Measurements from ENCODE around the gene HTD2.
"Not testable (repeated sequence)": the region's sequence is repeated elsewhere in the genome, so short reads cannot be mapped to it uniquely, and the experiment has no call there.

HTD2 gene

DNA sequence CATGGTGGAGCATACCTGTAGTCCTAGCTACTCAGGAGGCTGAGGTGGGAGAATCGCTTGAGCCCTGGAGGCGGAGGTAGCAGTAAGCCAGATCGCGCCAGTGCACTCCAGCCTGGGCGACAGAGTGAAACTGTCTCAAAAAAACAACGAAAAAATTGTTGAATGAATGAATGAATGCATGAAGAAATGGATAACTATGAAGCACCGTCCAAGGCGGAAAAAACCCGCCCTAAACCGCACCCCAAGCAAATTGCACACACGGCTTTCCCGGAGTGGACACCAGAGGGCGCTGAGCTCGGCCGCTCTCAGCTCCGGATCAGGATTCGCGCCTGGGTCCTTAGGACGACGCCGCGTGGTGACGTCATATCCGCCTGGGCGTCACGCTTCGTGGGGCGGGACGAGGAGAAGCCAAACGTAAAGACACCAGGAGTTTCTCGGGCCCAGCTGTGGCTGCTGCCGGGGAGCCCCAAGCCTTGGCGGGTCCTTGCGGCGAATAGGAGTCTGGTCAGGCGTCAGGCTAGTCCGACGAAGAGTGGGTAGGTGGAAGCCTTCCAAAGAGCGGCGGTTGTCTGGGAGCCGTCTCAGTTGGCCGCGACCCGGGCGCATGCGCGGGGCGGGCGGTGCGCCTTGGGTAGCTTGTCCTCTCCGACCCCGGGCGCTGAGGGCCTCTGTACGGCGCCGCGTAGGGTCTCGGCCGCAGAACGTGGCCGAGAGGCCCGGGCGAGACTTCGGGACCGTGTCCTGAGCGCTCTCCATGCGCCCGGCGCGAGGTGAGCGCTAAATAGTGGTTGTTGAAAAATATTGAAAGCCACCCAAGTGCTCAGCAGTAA lies at the start of gene HTD2, which contains the start of gene RPP14:
HTD2 (plus strand) TSS at position 639 of the 830 bp plus-strand sequence. CDS start 11,094 bp downstream, outside the sequence.
RPP14 (plus strand) TSS at position 364 of the 830 bp plus-strand sequence. CDS start 4,085 bp downstream, outside the sequence.
- DNase-seq (ENCODE audit: low read depth), result peak; percentile 97

DNA sequence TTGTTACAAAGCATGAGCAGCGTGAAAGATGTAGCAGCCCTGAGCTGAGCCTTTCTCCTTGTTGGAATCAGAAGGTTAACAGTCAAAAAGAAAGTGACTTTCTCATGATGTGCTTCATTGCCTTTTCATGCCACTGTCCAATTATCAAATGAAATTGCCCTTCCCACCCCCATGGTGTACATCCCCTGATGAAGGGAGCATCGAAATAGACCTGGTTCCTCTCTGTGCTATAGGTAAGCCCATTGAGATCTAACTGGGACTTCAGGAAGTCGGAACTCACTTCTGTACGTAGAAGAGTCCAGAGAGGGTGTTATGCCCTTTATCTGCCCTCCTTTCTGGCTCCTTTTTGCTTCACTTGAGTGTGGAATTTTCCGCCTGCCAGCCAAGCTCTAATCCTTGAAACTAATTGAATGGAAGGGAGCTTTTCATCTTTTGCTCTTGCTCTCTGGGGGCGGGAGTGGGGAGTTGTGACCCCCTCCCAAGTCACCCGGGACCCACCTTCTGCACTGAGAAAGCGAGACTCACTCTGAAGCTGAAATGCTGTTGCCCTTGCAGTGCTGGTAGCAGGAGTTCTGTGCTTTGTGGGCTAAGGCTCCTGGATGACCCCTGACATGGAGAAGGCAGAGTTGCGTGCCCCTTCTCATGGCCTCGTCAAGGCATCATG lies 47.8 kb upstream of the HTD2 start:
- DNase-seq (ENCODE audit: low read depth), result no peak

DNA sequence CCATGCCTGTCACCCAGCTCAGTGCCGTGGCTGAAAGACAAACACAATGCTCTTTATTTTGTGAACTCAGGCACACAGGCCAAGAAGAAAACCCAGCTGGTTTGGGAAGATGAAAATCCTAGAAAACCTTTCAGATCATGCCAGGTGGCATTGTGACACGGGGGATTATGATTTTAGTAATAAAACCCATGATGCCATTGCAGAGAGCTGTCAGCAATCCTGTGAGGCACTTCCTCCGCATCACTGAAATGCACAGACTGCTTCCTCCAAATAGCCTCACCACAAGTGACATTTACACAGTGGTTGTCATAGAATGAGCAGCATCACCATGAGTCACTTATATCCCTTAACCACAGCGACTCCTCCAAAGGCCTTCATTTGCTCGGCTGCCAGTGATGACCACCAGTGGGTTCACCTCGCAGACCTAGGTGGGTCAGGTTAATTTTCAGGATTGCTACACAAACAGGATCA lies 46.0 kb upstream of the HTD2 start:
- DNase-seq (ENCODE audit: low read depth), result no peak

DNA sequence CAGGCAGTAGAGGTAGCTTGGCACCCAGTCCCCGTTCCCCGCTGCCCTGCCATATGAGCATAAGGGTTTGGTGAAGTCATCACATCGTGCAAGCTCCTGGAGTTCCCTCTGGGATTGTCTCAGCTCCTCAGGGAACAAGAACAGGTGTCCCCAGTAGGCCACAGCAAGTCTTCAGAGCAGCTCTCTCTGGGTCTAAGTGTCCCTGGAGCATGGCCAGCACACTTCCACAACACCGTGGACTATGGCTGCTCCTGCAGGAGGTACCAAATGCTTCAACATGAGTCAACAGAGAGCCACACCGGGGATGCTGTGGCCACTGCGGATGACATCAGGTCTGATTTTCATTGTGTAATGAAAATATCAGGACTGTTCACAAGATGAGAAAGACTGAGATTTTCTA lies 45.6 kb upstream of the HTD2 start:
- DNase-seq (ENCODE audit: low read depth), result no peak

DNA sequence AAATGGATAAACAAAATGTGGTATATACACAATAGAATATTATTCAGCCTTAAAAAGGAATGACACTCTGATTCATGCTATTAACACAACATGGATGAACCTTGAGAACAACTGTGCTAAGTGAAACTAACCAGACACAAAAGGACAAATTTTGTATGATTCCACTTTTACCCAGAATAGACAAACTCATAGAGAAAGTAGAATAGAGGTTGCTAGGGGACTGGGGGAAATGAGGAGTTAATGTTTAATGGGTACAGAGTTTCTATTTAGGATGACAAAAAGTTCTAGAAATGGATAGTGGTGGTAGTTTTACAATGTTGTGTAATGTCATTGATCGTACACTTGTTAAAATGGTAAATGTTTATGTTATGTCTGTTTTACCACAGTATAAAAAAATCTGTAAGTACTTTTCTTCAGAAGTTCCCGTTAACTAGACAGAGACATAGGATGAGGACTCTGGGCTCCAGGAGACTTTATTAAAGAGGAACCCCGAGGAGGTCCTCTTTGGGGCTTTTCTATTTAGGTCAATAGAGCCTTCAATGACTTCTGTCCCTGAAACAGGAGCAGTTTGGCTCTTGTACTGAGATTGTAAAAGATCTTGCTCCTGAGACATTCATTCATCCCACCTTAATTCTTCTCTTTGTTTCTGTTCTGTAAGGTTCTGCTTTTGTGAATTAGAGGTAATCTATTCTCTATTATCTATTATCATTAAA lies 44.2 kb upstream of the HTD2 start:
- DNase-seq (ENCODE audit: low read depth), result no peak

DNA sequence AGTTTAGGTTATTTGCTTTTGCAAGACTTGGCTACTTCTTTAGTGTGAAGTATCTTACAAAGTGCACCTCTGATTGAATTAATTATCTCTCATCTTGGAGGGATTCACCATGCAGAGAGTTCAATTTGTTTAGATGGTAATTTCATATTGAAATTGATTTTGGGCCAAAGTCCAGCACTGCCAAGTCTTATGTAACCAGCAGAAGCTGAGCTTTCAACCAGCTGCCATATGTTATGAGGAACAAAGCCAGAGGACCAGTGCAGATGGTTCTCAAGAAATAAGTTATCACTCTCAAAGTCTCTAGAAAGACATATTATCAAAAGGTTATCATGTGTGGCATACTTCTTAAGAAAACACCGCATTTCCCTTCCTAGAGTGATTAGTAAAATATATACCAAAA lies 39.7 kb upstream of the HTD2 start:
- no peak for DNase-seq (ENCODE audit: low read depth)

DNA sequence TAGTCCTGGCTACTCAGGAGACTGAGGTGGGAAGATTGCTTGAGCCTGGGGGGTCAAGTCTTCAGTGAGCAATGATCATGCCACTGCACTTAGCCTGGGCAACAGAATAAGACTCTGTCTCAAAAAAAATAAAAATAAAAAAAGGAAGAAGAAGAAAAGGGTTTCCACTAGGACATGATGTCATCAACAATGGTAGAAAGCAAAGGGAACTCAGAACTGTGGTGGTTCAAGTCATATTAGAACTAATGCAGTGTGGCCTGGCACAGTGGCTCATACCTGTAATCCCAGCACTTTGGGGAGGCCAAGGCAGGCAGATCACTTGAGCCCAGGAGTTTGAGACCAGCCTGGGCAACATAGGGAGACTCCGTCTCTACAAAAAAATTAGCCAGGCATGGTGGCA lies 38.8 kb upstream of the HTD2 start:
- DNase-seq (ENCODE audit: low read depth), result not testable (repeated sequence)

DNA sequence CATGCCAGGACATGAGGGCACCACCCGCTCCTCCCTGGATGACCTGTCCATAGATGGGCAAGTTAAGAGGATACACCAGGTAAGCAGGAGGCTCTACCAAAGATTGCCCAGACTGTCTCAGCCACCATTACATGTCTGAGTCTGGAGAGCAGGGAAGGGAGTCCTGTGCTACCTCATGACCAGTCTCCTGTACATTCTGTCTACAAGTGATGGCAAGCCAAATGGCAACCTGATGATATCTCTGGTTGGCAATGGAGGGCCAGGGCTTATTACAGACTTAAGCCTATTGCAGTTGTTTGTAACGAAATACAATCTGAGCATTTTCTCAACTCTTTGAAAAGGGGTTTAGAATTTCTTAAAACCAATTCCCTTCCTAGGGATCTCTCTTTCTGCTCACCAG lies 37.0 kb upstream of the HTD2 start:
- no peak for DNase-seq (ENCODE audit: low read depth)

DNA sequence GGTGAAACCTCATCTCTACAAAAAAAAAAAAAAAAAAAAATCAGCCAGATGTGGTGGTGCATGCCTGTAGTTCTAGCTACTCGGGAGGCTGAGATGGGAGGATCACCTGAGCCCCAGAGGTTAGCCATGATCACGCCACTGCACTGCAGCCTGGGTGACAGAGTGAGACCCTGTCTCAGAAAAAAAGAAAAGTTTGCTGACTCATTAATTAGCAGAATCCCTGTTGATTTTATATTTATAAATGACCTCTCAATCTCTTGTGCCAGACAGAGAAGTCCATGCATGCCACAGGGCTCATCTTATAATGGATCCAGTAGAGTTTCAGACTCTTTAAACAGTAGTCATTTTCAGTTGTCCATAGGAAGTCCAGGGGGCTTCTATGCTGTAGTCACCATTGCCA lies 35.8 kb upstream of the HTD2 start:
- DNase-seq (ENCODE audit: low read depth), result no peak

DNA sequence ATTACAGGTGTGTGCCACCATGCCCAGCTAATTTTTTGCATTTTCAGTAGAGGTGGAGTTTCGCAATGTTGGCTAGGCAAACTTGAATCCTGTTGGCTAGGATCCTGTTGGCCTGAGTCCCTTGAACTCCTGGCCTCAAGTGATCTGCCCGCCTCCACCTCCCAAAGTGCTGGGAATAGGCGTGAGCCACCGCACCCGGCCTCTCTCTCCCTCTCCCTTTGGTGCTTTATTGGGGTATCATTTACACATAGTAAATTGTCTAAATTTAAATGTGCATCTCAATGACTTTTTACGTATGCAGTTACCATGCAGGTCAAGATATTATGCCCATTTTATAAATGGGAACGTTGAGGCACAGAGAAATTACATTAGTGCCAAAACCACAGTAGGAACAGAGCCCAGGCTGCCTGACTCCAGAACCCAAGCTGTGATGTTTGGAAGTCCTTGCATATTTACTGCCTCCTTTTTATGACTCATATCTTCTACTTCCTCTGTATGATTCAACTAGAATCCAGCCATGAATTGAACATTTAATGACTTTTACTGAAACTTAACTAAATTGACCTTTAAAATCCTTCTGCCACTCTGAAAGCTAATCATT lies 34.3 kb upstream of the HTD2 start:
- no peak for DNase-seq (ENCODE audit: low read depth)

DNA sequence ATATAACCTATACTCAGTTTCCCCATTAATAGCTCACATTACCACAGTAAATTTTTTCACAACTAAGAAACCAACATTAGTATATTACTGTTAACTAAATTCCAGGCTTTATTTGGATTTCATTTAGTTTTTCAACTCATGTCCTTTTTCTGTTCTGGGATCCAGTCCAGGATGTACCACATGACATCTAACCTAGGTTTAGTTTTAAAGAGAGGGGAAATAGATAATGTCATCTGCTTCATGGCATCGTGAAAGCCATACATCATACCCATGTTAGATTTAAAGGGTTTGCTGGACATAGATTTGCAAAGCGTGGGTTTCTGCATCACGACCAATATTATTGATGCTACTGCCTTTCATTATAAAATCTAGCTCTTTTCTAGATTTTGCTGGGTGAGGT lies 33.4 kb upstream of the HTD2 start:
- DNase-seq (ENCODE audit: low read depth), result no peak

DNA sequence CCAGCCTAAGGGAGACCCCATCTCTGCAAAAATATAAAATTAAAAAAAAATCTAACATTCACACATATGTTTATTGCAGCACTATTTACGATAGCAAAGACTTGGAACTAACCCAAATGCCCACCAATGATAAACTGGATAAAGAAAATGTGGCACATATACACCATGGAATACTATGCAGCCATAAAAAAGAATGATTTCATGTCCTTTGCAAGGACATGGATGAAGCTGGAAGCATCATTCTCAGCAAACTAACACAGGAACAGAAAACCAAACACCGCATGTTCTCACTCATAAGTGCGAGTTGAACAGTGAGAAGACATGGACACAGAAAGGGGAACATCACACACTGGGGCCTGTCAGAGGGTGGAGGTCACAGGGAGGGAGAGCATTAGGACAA lies 33.0 kb upstream of the HTD2 start:
- DNase-seq (ENCODE audit: low read depth), result not testable (repeated sequence)

DNA sequence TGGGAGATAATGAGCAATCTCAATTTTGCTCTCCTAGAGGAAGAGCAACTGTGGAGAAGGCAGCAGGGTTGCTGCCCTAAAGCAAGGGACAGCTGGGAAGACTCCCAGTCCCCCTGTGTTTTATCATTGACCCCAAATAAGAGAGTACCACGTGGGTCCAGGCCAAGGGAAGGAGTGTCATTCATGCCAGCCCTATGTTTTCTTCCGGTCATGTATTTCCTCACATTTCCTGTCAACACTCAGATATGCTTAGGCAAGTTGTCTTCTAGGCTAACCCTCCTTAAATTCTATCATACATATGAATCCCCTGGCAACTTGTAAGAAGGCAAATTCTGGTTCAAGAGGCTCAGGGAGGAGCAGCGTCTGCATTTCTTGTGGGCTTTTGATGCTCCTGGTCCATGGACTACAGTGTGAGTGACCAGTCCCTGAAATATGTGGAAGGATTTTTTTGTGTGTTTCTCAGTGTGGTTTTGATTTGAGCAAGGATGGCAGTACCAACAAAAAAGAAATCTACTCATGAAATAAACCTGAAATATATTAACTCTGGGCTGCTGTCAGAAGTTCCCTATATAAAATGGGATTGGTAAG lies 32.2 kb upstream of the HTD2 start:
- DNase-seq (ENCODE audit: low read depth), result no peak

DNA sequence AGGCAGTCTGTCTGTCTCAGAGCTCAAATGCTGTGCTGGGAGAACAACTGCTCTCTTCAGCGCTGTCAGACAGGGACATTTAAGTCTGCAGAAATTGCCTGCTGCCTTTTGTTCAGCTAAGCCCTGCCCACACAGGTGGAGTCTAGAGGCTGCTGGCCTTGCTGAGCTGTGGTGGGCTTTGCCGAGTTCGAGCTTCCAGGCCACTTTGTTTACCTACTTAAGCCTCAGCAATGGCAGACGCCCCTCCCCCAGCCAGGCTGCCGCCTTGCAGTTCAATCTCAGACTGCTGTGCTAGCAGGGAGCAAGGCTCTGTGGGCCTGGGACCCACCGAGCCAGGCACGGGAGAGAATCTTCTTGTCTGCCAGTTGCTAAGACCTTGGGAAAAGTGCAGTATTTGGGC lies 25.3 kb upstream of the HTD2 start:
- no peak for DNase-seq (ENCODE audit: low read depth)

DNA sequence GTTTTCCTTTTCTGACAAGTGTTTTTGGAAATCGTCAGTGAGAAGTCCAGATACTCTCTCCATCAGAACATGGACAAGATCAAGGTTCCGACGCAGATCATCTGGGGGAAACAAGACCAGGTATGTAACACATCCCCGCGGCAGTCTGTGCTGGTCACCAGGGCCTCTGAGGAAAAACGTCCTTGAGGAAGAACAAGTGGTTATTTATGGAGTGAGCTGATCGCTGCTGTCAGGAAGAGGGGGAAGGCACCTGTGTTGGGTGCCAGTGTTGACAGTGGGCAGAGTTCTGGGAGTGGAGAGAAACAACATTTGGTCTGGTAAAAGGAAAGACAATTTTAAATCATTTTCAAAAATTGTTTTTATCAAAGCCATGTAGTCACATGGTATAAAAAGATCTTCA lies 21.0 kb upstream of the HTD2 start:
- no peak for DNase-seq (ENCODE audit: low read depth)

DNA sequence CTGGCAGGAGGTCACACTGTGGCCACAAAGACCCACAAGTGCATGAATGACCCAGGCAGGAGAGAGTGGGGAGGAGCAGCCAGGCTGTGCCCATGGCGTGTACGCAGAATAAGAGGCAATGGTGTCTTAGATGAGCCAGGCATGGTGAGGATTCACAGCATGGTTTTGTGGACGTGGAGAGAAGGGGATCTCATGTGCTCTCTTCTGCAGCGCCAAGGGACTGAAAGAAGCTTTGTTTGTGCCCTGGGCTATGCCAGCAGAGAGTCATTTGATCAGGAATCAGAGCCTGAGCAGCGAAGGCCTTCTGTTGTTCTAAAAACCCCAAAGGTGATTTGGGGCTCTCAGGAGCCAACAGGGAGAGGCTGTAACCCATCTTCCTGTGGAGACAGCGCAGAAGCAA lies 19.0 kb upstream of the HTD2 start:
- no peak for DNase-seq (ENCODE audit: low read depth)

DNA sequence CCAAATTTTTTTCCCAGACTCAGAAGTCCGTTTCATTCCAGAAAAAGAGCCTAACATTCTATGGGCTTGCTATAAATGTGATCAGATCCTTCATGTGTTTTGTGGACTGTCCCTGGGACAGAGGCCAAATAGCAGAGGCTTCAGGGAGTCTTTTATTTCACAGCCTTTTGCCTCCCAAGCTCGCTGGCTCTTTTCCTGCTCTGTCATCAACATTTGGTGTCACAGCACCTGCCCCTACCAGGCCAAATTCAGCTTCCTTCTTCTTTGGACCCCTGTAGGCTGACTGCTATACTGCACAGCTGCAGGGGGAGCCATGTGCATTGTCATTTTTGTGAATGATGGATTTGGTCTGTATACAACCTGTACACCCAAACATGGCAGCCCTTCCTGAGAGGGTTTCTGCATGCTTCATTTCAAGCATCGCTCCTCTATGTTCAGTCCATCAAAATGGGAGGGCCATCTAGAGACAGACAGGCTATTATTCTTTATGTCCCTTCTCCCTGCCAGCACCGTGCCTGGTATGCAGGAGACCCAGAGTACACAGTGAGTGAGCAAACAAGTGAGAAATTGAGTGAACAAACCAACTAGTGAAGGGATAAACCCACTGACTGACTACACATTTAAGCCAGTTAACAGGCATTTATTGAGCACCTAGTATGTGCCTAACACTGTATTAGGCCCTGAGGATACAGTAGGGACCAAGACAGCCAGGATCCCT lies 18.1 kb upstream of the HTD2 start:
- no peak for DNase-seq (ENCODE audit: low read depth)

DNA sequence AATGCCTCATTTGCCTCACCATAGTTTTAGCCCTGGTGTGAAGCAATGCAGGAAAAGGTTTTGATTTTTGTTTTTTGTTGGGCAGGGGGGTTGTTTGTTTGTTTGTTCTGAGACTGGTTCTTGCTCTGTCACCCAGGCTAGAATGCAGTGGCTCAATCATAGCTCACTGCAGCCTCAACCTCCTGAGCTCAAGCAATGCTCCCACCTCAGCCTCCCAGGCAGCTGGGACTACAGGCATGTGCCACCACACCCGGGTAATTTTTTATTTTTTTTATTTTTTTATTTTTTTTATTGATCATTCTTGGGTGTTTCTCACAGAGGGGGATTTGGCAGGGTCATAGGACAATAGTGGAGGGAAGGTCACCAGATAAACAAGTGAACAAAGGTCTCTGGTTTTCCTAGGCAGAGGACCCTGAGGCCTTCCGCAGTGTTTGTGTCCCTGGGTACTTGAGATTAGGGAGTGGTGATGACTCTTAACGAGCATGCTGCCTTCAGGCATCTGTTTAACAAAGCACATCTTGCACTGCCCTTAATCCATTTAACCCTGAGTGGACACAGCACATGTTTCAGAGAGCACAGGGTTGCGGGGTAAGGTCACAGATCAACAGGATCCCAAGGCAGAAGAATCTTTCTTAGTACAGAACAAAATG lies 17.2 kb upstream of the HTD2 start:
- DNase-seq (ENCODE audit: low read depth), result not testable (repeated sequence)

DNA sequence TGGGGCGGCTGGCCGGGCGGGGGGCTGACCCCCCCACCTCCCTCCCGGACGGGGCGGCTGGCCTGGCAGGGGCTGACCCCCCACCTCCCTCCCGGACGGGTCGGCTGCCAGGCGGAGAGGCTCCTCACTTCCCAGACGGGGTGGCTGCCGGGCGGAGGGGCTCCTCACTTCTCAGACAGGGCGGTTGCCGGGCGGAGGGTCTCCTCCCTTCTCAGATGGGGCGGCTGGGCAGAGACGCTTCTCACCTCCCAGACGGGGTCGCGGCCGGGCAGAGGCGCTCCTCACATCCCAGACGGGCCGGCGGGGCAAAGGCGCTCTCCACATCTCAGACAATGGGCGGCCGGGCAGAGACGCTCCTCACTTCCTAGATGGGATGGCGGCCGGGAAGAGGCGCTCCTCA lies 15.9 kb upstream of the HTD2 start:
- not testable (repeated sequence) for DNase-seq (ENCODE audit: low read depth)

DNA sequence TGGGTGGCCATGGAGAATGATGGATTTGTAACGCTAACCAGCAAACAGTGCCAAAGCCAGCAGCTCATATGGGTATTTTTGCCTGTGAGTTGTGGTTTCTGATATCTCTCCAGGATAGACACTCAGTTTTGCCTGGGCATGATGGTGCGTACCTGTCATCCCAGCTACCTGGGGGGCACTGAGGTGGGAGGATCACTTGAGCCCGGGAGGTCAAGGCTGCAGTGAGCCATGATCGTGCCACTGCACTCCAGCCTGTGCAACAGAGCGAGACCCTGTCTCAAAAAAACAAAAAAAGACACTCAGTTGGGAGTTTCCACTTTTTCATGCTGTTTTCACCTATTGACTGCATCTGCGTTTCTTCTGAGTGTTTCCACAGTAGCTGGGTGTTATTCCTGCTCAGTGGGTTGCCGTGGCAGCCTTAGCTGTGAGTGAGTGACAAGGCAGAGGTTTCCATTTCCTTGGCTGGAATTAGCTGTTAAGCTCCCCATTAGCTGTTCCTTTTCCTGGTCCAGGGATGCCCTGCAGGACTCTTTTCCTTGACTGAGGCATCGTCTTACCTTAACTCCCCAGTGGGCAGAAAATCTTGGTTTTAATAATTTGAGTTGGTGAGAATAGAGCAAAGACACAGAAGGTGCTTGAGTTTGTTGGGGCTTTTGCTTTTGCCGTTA lies 14.5 kb upstream of the HTD2 start:
- no peak for DNase-seq (ENCODE audit: low read depth)

Measured in activated gamma-delta T cell treated with anti-CD3 and anti-CD28 coated beads, Interleukin-2, amount 50 U/mL, for 16 hours (primary cell).